ENCODE results near the gene SERP1. TPM values are rescaled to one million over a fixed set of nuclear protein-coding genes. Genes with fewer than 3 reads are reported as not detected.
A peak's percentile ranks its signal among the peaks of the same experiment; 100 is the strongest.

SERP1 gene
- total and polyA plus RNA-seq, 2 donors (not counting 3 experiments of a cell fraction or from before 2014, with no cell fraction given) = 81.7 to 103 TPM

DNA sequence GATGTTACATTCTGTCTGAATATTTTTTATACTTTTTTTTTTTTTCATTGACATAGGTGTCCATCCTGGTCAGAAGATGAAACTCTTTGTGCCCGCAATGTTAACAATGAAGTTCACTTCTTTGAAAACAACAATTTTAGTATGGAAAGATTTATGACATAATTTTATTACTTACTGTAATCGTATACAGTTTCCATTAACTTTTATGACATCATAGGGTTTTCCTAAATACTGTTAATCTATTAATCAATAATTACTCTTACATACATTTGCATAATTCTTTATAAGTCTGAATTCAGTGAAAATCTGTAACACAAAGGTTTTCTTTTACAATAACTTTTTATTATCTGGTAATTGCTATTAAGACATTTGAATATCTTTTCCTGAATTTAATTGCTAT lies 17.9 kb upstream of the SERP1 start:
- Histone ChIP-seq H3K4me2 (ENCODE audit: insufficient read depth, low read length) (no peak overlapping the region), H3K27ac (ENCODE audit: insufficient read depth, low read depth, low read length) (no peak overlapping the region), H3K9me1 (replicated peaks; ENCODE audit: control insufficient read depth, extremely low read depth, insufficient read depth, low read length) (no peaks in the 10 kb centered on the region), H4K20me1 (replicated peaks; ENCODE audit: control insufficient read depth, extremely low read depth, insufficient read depth, low read length) (no peaks in the 10 kb centered on the region), H3K4me1 (ENCODE audit: control insufficient read depth, extremely low read depth, insufficient read depth, low read length) (no peaks in the 10 kb centered on the region), H3K4me3 (replicated peaks in 1 of 3; ENCODE audit: insufficient read depth in 1 of 3, low read depth in 1 of 3, low read length in 3 of 3) (no peak overlapping the region), H3K9me3 (replicated peaks; ENCODE audit: control insufficient read depth, insufficient read depth, low read length) (no peaks in the 10 kb centered on the region), H2AFZ (ENCODE audit: low read depth, low read length) (no peak overlapping the region), H3K27me3 (ENCODE audit: control insufficient read depth in 2 of 2, insufficient read depth in 2 of 2, low read length in 2 of 2) (no peaks in the 10 kb centered on the region), H3K79me2 (ENCODE audit: control insufficient read depth, insufficient read depth, low read length) (peaks cover 16% of the 10 kb centered on the region), H3K9ac (replicated peaks; ENCODE audit: extremely low read depth, insufficient read depth, low read length) (no peak overlapping the region), H3K36me3 (ENCODE audit: control insufficient read depth in 2 of 2, extremely low read depth in 1 of 2, insufficient read depth in 2 of 2, low read length in 2 of 2) (peaks cover 0 to 12% of the 10 kb centered on the region in 2 experiments)
- BruUV-seq (replicated peaks) = no TSS peak
- intact Hi-C loops (cut with micrococcal nuclease) = no loop called here
- ChIA-PET POLR2A (no interaction called here), CTCF (interaction anchor here (1.9 kb wide), 1 partner anchor 36 kb away, joined by 7 read pairs; no protein-coding TSS in a partner anchor)
- FAIRE-seq (no peak), DNase-seq (ENCODE audit: low read depth, low spot score) (no peak)
- TF ChIP-seq POLR2A (IDR thresholded peaks at IDR 0.05; ENCODE audit: low read depth, low read length) = no peak
- TF ChIP-seq, protein P1, sequence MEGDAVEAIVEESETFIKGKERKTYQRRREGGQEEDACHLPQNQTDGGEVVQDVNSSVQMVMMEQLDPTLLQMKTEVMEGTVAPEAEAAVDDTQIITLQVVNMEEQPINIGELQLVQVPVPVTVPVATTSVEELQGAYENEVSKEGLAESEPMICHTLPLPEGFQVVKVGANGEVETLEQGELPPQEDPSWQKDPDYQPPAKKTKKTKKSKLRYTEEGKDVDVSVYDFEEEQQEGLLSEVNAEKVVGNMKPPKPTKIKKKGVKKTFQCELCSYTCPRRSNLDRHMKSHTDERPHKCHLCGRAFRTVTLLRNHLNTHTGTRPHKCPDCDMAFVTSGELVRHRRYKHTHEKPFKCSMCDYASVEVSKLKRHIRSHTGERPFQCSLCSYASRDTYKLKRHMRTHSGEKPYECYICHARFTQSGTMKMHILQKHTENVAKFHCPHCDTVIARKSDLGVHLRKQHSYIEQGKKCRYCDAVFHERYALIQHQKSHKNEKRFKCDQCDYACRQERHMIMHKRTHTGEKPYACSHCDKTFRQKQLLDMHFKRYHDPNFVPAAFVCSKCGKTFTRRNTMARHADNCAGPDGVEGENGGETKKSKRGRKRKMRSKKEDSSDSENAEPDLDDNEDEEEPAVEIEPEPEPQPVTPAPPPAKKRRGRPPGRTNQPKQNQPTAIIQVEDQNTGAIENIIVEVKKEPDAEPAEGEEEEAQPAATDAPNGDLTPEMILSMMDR (IDR thresholded peaks at IDR 0.05; ENCODE audit: extremely low read depth in 1 of 2, insufficient read depth in 1 of 2, low read depth in 1 of 2, low read length in 2 of 2) = no peak
- dilution Hi-C loops (cut with MboI; ENCODE audit: extremely low pct_ligation_motif_present, low sequenced_read_pairs) = no loop called here

DNA sequence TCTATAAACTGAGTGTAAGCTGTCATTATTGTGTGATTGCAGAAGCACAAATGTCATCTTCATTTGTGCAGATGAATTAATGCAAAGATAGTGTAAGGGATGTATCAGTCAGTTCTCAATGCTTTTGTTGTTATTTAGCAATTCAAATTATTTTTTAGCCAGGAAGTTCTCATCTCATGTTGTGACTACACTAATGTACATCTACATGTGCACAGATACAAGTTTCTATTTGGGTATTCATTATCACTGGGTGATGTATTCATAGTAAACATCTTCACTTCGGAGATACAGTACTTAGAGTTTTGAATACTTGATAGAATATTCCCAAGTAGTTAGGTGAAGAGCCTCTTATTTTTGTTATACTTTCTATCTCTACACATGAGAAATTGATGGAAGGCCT lies 11.4 kb upstream of the SERP1 start:
- ChIA-PET CTCF (interaction anchor here (1.3 kb wide), 1 partner anchor 30 kb away, joined by 4 read pairs; no protein-coding TSS in a partner anchor), POLR2A (no interaction called here)
- DNase-seq (ENCODE audit: low read depth, low spot score) (no peak), FAIRE-seq (no peak)
- no peak overlapping the region for H2AFZ ChIP-seq (ENCODE audit: low read depth, low read length)
- no TSS peak for BruUV-seq (replicated peaks)
- no peaks in the 10 kb centered on the region for H4K20me1 ChIP-seq (replicated peaks; ENCODE audit: control insufficient read depth, extremely low read depth, insufficient read depth, low read length)
- peaks cover 38% of the 10 kb centered on the region for H3K79me2 ChIP-seq (ENCODE audit: control insufficient read depth, insufficient read depth, low read length)
- H3K27ac ChIP-seq (ENCODE audit: insufficient read depth, low read depth, low read length) = peak overlapping the region; percentile 27
- no peak overlapping the region for H3K4me2 ChIP-seq (ENCODE audit: insufficient read depth, low read length)
- H3K9me3 ChIP-seq (replicated peaks; ENCODE audit: control insufficient read depth, insufficient read depth, low read length) = no peaks in the 10 kb centered on the region
- intact Hi-C loops (cut with micrococcal nuclease) (no loop called here), dilution Hi-C loops (cut with MboI; ENCODE audit: extremely low pct_ligation_motif_present, low sequenced_read_pairs) (no loop called here)
- peaks cover 0 to 2% of the 10 kb centered on the region in 2 experiments for H3K36me3 ChIP-seq (ENCODE audit: control insufficient read depth in 2 of 2, extremely low read depth in 1 of 2, insufficient read depth in 2 of 2, low read length in 2 of 2)
- TF ChIP-seq, protein P1 (IDR thresholded peaks at IDR 0.05; ENCODE audit: extremely low read depth in 1 of 2, insufficient read depth in 1 of 2, low read depth in 1 of 2, low read length in 2 of 2) = no peak
- TF ChIP-seq EZH2 (IDR thresholded peaks at IDR 0.05; ENCODE audit: borderline replicate concordance, low read depth, low read length, severe bottlenecking) (no peak), MYC (IDR thresholded peaks at IDR 0.05; ENCODE audit: low read depth, low read length) (no peak), FOS (IDR thresholded peaks at IDR 0.05; ENCODE audit: borderline replicate concordance, insufficient read depth, low read length) (no peak), POLR2A (IDR thresholded peaks at IDR 0.05; ENCODE audit: low read depth, low read length) (no peak), GATA2 (IDR thresholded peaks at IDR 0.05; ENCODE audit: insufficient read depth, insufficient read length, low read depth, low read length) (no peak), POLR2AphosphoS5 (IDR thresholded peaks at IDR 0.05; ENCODE audit: insufficient read depth, low read depth, low read length) (no peak)
- TF ChIP-seq, protein P2, sequence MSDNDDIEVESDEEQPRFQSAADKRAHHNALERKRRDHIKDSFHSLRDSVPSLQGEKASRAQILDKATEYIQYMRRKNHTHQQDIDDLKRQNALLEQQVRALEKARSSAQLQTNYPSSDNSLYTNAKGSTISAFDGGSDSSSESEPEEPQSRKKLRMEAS (IDR thresholded peaks at IDR 0.05; ENCODE audit: insufficient read depth, insufficient read length) = no peak
- H3K4me3 ChIP-seq (replicated peaks in 1 of 3; ENCODE audit: insufficient read depth in 1 of 3, low read depth in 1 of 3, low read length in 3 of 3) = no peak overlapping the region
- H3K9ac ChIP-seq (replicated peaks; ENCODE audit: extremely low read depth, insufficient read depth, low read length) = no peak overlapping the region
- no peaks in the 10 kb centered on the region for H3K27me3 ChIP-seq (ENCODE audit: control insufficient read depth in 2 of 2, insufficient read depth in 2 of 2, low read length in 2 of 2)
- no peaks in the 10 kb centered on the region for H3K9me1 ChIP-seq (replicated peaks; ENCODE audit: control insufficient read depth, extremely low read depth, insufficient read depth, low read length)
- peaks cover 20% of the 10 kb centered on the region for H3K4me1 ChIP-seq (ENCODE audit: control insufficient read depth, extremely low read depth, insufficient read depth, low read length)
